ENCODE data around the gene CERS6. TPM values are rescaled to one million over a fixed set of nuclear protein-coding genes. Genes with fewer than 3 reads are reported as not detected.

The CERS6 gene
- total RNA-seq, 1 experiment from 2014 or later = 30.3 TPM

DNA sequence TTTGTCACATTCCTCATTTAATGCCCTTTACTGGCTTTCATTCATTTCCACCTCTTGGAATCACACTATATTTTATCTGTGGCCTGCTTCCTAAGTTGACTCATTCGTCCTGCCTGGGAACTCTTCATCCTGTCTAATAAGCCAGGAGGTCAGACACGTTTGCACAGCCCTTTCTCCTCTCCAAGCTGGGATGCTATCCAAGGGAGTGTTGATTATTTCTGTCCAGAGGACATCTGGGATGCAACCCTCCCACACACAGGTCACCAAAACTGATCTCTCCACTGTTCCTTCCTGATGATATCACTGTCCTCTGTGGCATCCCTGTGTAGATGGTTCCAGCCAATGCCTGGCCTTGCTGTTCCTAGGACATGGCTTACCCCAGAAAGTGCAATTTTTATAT lies 266.5 kb downstream of the CERS6 start:
- DNase-seq (ENCODE audit: low read depth, low spot score) (no peak), ATAC-seq (no peak)
- intact Hi-C loops (cut with micrococcal nuclease; ENCODE audit: unreplicated experiment) (no loop called here), in situ Hi-C loops (cut with HindIII; ENCODE audit: low pct_unique_long_range_greater_than_20kb, low sequenced_read_pairs) (no loop called here)
- Histone ChIP-seq H3K9me3 (ENCODE audit: control insufficient read depth, insufficient read depth, low read depth, low read length) (no peaks in the 10 kb centered on the region), H3K27me3 (ENCODE audit: control insufficient read depth, insufficient read depth, low read length) (no peaks in the 10 kb centered on the region), H3K4me3 (ENCODE audit: low read depth in 2 of 2, low read length in 2 of 2) (no peak overlapping the region), H3K4me1 (ENCODE audit: control insufficient read depth, insufficient read depth, low read length) (no peaks in the 10 kb centered on the region), H3K36me3 (ENCODE audit: control insufficient read depth, insufficient read depth, low read length) (no peaks in the 10 kb centered on the region), H3K27ac (ENCODE audit: low read length) (no peak overlapping the region)
- CTCF ChIA-PET = no interaction called here
- TF ChIP-seq SIN3A (IDR thresholded peaks at IDR 0.05; ENCODE audit: borderline replicate concordance, insufficient read depth, low read depth, low read length) (no peak), REST (IDR thresholded peaks at IDR 0.05; ENCODE audit: insufficient read depth in 1 of 2, low read depth in 2 of 2, low read length in 1 of 2) (no peak), TCF7L2 (IDR thresholded peaks at IDR 0.05; ENCODE audit: low read depth, low read length) (no peak), POLR2AphosphoS5 (IDR thresholded peaks at IDR 0.05; ENCODE audit: low read depth, low read length) (no peak)
- TF ChIP-seq, protein P1, sequence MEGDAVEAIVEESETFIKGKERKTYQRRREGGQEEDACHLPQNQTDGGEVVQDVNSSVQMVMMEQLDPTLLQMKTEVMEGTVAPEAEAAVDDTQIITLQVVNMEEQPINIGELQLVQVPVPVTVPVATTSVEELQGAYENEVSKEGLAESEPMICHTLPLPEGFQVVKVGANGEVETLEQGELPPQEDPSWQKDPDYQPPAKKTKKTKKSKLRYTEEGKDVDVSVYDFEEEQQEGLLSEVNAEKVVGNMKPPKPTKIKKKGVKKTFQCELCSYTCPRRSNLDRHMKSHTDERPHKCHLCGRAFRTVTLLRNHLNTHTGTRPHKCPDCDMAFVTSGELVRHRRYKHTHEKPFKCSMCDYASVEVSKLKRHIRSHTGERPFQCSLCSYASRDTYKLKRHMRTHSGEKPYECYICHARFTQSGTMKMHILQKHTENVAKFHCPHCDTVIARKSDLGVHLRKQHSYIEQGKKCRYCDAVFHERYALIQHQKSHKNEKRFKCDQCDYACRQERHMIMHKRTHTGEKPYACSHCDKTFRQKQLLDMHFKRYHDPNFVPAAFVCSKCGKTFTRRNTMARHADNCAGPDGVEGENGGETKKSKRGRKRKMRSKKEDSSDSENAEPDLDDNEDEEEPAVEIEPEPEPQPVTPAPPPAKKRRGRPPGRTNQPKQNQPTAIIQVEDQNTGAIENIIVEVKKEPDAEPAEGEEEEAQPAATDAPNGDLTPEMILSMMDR (IDR thresholded peaks at IDR 0.05) = no peak
- BruUV-seq (replicated peaks) = no TSS peak
- POLR2A ChIA-PET = no interaction called here

GRCh38 chr2:168723275-168723899 lies 267.3 kb downstream of the CERS6 start:
- Histone ChIP-seq H3K36me3 (ENCODE audit: control insufficient read depth, insufficient read depth, low read length) (no peaks in the 10 kb centered on the region), H3K9me3 (ENCODE audit: control insufficient read depth, insufficient read depth, low read depth, low read length) (no peaks in the 10 kb centered on the region), H3K27ac (ENCODE audit: low read length) (no peak overlapping the region), H3K27me3 (ENCODE audit: control insufficient read depth, insufficient read depth, low read length) (no peaks in the 10 kb centered on the region), H3K4me3 (ENCODE audit: low read depth in 2 of 2, low read length in 2 of 2) (no peak overlapping the region), H3K4me1 (ENCODE audit: control insufficient read depth, insufficient read depth, low read length) (no peaks in the 10 kb centered on the region)
- no peak for DNase-seq (ENCODE audit: low read depth, low spot score)
- ChIA-PET POLR2A (no interaction called here), CTCF (no interaction called here)
- no TSS peak for BruUV-seq (replicated peaks)
- TF ChIP-seq, protein P1 (IDR thresholded peaks at IDR 0.05) = no peak
- TF ChIP-seq REST (IDR thresholded peaks at IDR 0.05; ENCODE audit: insufficient read depth in 1 of 2, low read depth in 2 of 2, low read length in 1 of 2) (no peak), SIN3A (IDR thresholded peaks at IDR 0.05; ENCODE audit: borderline replicate concordance, insufficient read depth, low read depth, low read length) (no peak), POLR2AphosphoS5 (IDR thresholded peaks at IDR 0.05; ENCODE audit: low read depth, low read length) (no peak)
- no peak for ATAC-seq
- in situ Hi-C loops (cut with HindIII; ENCODE audit: low pct_unique_long_range_greater_than_20kb, low sequenced_read_pairs) = no loop called here
- intact Hi-C loops (cut with micrococcal nuclease; ENCODE audit: unreplicated experiment) = no loop called here
